Peyer's patch (tissue), 4 donors: ENCODE results near the gene OPCML.

Experiments
- CTCF ChIP-seq, 6 experiments: fragments of 450-650 bp in 4 of 6; fragments of 200-600 bp in 2 of 6; sonication (generic) in 1 of 6; IDR thresholded peaks; one replicate each; pipeline ENCODE4 v1.5.1; 2017 to 2019; ENCODE audit warnings: antibody characterized with exemption in 6 of 6, mild to moderate bottlenecking in 3 of 6, moderate library complexity in 1 of 6
- POLR2A ChIP-seq, 2 donors: fragments of 450-650 bp; IDR thresholded peaks; one replicate each; pipeline ENCODE4 v1.5.1; 2017; ENCODE audit warnings: antibody characterized with exemption in 2 of 2, mild to moderate bottlenecking in 2 of 2, moderate library complexity in 2 of 2

GRCh38 chr11:132636523-132636922 lies 895.8 kb downstream of the OPCML start:
- TF ChIP-seq CTCF (IDR thresholded peaks at IDR 0.05): no peak
- no peak for TF ChIP-seq POLR2A (IDR thresholded peaks at IDR 0.05)
